Fibroblast of skin of back (primary cell): ENCODE results near the gene CD180.
"Not testable (repeated sequence)": the region's sequence is repeated elsewhere in the genome, so short reads cannot be mapped to it uniquely, and the experiment has no call there.

Source experiments
- DNase-seq: peaks from one replicate; pipeline ENCODE4 v3.0.0-alpha.2; 2013

Gene CD180

DNA sequence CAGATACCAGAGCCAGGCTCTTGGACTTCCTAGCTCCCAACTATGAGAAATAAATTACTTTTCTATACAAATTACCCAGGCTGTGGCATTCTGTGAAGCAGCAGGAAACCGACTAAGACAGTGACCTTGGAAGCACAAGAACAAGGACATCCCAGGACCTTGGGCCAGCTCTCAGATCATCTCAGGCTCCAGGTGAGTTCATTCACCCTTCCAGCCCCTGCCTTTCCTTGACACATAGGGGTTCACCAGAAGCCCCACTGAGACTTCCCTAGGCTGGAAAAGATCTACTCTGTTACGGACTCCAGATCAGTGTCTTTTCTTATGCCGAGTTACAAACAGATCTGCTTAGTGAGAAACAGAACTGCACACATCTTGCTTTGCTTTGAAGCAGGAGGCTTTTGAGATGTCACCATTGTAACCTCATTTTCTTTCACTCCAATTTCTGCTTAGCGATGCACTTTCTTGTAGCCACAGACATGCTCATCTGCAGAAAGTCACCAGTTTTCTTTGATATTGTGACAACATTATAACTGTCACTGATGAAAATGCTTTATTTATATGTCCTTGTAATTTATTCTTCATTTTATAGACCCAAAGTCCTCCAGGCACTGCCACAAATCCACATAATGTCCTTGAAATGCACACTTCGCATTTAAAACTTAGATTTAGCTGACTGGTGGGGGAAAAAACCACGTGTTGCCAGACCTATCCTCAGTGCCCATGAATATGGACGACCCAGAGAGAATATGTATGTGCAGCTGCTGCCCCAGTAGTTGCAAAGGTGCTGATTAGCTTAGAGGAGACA is 8.1 kb downstream of the CD180 start:
- DNase-seq: no peak

DNA sequence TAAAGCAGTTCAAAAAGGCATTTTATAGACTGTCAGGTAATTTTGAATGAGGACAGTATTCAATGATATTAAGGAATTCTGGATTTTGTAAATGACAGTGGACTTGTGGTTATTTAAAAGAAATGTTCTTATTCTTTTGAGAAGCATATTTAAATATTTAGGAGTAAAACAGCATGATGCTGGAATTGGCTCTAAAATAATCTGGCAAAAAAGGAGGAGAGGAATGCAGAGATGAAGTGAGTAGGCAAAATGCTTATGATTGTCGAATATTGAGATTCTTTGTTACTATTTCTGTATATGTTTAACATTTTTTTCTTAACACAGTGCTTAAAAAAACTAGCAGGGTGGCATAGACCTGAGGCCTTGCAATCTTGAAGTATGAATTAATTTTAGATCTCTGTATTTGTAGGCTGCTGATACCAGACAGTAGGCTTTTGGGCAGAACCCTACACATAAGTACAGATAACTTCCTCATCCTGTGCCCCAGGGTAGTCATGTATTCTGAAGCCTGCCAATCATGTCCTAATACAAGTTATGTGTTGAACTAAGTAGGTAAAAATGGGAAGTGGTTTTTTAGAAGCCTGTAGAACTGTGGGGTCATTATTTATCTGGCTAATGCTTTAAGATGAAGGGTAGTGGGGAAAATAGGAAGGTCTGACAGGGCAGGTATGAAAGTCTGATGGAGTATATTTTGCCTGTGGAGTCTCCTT is 9.4 kb downstream of the CD180 start:
- DNase-seq: no peak

DNA sequence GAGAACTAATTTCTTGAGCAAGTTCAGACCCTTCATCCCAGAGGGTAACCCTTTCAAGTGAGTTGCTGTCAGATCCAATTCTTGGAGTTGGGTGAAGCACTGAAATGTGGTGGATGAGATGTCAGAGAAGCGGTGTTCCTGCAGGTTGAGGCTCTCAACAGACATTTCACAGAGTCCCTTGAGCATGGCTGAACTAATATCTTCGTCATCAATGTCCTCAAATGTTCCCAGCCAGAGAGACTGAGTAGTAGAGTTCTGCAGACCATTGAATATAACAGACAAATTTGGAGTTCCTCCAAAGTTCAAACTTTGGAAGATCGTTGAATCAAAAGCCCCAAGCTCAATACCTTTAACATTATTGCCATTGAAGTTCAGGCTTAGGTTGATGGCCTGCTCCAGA is 12.7 kb downstream of the CD180 start:
- DNase-seq: no peak

DNA sequence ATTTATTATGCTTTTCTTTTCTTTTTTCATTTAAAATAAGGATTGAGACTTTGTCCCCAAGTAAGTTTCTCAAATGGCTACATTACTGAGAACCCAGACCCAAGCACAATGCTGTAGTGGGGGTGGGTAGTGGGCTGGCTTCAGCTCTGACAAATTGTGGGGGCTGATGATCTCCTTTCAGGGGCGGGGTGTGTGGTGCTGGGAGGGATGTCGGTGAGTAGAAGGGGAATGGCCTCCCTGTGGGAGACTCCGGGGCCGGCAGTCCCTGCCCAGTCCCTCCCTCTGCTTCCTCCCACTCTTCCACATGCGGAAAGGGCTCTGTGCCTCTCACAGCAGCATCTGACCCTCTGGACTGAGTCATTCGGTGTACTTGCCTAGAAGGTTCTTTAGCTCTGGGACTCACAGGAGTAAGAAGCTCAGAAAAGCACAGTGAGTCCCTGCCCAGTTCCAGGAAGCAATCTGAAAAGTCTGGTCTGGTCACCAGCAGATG is 14.3 kb downstream of the CD180 start:
- DNase-seq: peak; percentile 40

DNA sequence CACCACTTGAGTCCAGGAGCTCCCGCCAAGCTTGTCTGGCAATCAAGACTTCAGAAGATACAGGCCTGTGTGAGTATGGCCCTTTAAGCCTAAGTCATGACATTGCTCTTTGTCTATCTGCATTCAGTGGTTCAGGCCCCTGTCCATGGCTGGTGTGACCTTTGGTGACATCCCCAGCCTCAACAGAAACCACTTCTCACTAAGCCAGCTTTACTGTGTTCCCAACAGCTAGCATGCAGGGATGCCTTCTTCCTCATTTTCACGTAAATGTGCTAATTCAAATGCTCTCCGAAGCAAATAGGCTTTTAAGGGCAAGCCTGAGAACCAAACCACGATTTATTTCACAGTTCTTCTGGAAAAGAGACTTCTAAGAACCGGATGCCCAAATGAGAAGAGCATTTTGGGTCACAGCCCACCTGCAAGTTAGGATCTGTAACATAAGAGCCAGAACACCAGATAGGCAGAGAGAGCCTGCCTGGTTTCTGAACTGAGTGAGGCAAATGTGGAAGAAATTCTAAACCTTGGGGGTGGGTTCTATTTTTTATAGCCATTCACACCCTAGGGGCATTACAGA is 14.9 kb downstream of the CD180 start:
- no peak for DNase-seq

DNA sequence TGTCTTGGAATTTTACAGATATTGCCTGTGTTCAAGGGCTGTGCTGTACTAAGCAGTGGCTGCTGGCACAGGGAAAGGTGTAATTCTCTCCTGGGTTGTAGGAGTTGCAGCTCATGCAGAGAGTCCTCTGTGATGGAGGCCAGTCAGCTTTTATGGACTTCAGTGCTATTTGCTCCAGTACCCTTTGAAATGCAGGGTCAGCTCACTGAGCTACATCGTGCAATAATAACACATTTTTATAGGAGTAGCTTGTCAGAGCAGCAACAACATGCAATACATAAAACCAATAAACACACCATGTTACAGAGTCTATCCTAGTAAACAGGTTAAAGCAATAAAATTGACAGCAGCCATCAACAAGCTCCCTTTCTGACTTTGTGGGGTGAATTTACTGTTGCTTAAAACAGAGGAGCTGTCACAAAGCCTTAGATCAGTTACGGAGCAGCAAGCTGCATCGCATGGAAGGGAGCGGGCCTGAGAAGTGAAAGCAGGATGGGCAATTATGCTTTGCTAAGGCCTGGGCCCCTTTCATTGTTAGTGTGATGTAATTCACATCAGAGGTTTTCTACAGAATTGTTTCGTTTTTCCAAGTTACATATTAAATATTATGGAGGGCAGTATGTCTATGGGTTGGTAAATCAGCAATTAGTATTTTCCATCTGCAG is 16.8 kb downstream of the CD180 start:
- no peak for DNase-seq

DNA sequence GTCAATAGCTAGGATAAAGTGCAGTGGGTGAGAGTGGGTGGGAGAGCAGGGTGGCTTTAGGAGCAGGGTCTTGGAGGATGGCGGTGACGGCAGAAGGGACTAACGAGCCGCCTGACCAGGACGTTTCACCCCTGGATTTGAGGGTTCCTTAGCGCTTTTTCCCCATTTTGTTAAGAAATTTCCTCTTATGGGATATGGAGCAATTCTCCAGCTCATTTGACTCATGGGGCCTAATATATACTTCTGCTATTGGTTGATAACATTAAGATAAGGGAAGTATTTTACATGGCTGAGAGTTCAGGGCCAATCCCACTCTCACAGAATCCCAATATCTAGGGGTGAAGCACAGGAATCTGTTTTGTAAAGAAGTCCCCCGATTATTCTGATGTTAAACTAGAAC is 17.6 kb downstream of the CD180 start:
- DNase-seq: no peak

DNA sequence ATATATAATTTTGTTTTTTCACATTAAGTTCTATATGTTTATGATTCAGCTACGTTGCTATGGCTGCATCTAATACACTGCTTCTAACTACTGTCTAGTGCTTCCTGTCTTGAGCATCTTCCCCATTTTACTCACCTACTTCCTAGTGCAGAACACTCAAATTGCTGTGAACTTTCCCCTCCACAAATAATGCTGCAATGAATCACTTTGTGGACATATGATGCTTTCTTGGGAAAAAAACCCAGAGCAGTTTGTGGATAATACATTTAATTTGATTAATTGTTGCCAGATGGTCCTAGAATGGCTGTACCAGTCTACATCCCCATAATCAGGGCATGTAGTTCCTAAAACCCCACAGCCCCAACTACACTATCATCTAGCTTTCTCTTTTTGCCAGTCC is 18.5 kb downstream of the CD180 start:
- no peak for DNase-seq

DNA sequence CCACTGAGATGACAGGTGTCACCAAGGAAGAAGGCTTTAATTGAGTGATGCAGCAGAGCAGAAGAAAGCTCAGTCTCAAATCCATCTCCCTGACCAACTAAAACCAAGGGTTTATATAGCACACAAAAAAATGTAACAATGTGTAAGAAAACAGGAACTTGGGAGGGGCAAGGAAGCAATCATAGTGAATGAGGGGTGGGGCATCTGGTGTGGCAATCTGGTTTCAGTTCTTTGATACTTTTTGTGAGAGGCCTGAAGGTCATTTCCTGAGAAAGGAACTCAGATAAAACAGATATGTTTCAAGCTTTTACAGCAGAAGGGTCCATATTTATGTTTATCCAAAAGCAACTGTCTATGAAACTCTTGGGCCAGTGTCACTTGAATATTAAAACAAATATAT is 19.7 kb downstream of the CD180 start:
- no peak for DNase-seq

DNA sequence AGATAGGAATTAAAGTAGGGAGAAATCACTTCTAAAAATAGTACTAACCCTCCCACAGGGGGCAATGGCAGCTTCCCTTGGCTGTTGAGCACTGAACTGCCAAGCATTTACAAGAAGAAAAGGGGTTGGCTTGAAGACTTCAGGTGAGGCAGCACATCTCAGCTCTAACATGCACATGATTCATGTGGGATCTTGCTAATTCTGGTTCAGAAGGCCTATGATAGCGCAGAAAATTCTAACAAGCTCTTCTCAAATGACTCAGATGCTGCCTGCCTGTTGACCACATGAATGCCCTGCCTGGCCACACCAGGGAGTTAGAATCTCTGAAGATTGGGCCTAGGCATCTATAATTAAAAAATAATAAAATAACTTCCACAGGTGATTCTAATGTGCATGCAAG is 22.6 kb downstream of the CD180 start:
- DNase-seq: no peak

DNA sequence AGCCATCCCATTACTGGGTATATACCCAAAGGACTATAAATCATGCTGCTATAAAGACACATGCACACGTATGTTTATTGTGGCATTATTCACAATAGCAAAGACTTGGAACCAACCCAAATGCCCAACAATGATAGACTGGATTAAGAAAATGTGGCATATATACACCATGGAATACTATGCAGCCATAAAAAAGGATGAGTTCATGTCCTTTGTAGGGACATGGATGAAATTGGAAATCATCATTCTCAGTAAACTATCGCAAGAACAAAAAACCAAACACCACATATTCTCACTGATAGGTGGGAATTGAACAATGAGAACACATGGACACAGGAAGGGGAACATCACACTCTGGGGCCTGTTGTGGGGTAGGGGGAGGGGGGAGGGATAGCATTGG is 23.2 kb downstream of the CD180 start:
- not testable (repeated sequence) for DNase-seq

DNA sequence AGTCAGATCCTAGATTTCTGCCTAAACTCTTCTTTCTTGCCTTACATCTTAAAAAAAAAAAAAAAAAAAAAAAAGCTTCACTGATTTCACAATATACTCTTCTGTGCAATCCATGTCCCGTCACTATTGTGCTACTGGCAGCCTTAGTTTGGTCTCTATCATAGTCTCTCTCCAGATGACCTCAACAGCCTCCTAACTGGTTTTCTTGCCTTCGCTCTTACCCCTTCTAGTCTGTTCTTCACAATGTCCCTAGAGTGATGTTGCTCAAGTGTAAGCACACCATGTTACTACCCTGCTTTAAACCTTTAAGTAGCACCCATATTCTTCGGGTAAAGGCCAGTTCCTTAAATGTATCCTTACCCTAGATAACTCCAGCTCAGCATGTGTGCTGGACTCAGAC is 25.8 kb downstream of the CD180 start:
- no peak for DNase-seq

DNA sequence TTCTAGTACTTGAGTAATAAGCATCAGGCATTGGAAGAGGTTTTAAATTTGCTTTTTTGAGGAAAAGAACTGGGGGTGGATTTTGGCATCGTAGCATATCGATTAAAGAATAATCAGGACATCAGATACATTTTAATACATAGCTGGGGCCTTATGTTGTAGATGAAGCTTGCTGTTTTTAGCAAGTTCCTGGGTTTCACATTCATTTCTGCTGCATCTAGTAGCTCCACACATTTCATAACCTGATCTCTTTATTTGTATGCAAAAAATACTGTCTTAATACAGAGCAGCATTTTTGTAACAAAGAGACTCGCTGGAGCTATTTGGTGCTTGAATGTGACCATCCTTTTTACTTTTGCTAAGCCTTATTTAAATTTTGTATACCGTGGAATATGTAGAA is 28.5 kb downstream of the CD180 start:
- no peak for DNase-seq

DNA sequence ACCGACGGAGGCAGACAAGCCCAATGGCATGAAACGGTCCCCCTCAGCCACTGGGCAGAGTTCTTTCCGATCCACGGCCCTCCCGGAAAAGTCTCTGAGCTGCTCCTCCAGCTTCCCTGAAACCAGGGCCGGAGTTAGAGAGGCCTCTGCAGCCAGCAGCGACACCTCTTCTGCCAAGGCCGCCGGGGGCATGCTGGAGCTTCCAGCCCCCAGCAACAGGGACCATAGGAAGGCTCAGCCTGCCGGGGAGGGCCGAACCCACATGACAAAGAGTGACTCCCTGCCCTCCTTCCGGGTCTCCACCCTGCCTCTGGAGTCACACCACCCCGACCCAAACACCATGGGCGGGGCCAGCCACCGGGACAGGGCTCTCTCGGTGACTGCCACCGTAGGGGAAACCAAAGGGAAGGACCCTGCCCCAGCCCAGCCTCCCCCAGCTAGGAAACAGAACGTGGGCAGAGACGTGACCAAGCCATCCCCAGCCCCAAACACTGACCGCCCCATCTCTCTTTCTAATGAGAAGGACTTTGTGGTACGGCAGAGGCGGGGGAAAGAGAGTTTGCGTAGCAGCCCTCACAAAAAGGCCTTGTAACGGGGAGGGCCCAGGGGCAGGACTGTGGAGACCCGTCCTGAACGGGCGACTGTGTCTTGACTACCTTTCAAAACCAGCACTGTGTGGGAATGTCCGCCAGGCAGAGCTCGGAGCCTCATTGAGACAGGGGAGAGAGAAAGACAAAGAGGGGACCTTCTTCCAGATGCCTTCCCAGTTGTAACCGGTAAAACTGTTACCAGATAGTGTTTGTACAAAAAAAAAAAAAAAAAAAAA is 29.9 kb downstream of the CD180 start:
- no peak for DNase-seq

DNA sequence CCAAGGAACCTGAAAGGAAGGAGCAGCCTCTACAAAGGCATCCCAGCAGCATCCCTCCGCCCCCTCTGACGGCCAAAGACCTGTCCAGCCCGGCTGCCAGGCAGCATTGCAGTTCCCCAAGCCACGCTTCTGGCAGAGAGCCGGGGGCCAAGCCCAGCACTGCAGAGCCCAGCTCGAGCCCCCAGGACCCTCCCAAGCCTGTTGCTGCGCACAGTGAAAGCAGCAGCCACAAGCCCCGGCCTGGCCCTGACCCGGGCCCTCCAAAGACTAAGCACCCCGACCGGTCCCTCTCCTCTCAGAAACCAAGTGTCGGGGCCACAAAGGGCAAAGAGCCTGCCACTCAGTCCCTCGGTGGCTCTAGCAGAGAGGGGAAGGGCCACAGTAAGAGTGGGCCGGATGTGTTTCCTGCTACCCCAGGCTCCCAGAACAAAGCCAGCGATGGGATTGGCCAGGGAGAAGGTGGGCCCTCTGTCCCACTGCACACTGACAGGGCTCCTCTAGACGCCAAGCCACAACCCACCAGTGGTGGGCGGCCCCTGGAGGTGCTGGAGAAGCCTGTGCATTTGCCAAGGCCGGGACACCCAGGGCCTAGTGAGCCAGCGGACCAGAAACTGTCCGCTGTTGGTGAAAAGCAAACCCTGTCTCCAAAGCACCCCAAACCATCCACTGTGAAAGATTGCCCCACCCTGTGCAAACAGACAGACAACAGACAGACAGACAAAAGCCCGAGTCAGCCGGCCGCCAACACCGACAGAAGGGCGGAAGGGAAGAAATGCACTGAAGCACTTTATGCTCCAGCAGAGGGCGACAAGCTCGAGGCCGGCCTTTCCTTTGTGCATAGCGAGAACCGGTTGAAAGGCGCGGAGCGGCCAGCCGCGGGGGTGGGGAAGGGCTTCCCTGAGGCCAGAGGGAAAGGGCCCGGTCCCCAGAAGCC is 30.8 kb downstream of the CD180 start:
- peak; percentile 75 for DNase-seq

DNA sequence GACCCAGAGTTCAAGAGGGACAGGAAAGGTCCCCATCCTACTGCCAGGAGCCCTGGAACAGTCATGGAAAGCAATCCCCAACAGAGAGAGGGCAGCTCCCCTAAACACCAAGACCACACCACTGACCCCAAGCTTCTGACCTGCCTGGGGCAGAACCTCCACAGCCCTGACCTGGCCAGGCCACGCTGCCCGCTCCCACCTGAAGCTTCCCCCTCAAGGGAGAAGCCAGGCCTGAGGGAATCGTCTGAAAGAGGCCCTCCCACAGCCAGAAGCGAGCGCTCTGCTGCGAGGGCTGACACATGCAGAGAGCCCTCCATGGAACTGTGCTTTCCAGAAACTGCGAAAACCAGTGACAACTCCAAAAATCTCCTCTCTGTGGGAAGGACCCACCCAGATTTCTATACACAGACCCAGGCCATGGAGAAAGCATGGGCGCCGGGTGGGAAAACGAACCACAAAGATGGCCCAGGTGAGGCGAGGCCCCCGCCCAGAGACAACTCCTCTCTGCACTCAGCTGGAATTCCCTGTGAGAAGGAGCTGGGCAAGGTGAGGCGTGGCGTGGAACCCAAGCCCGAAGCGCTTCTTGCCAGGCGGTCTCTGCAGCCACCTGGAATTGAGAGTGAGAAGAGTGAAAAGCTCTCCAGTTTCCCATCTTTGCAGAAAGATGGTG is 31.6 kb downstream of the CD180 start:
- DNase-seq: no peak

DNA sequence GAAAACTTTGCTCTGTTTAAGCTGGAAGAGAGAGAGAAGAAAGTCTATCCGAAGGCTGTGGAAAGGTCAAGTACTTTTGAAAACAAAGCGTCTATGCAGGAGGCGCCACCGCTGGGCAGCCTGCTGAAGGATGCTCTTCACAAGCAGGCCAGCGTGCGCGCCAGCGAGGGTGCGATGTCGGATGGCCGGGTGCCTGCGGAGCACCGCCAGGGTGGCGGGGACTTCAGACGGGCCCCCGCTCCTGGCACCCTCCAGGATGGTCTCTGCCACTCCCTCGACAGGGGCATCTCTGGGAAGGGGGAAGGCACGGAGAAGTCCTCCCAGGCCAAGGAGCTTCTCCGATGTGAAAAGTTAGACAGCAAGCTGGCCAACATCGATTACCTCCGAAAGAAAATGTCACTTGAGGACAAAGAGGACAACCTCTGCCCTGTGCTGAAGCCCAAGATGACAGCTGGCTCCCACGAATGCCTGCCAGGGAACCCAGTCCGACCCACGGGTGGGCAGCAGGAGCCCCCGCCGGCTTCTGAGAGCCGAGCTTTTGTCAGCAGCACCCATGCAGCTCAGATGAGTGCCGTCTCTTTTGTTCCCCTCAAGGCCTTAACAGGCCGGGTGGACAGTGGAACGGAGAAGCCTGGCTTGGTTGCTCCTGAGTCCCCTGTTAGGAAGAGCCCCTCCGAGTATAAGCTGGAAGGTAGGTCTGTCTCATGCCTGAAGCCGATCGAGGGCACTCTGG is 32.6 kb downstream of the CD180 start:
- DNase-seq: no peak

DNA sequence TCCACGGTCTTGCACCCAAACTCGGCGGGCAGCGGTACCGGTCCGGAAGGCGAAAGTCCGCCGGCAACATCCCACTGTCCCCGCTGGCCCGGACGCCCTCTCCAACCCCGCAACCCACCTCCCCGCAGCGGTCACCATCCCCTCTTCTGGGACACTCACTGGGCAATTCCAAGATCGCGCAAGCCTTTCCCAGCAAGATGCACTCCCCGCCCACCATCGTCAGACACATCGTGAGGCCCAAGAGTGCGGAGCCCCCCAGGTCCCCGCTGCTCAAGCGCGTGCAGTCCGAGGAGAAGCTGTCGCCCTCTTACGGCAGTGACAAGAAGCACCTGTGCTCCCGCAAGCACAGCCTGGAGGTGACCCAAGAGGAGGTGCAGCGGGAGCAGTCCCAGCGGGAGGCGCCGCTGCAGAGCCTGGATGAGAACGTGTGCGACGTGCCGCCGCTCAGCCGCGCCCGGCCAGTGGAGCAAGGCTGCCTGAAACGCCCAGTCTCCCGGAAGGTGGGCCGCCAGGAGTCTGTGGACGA is 33.3 kb downstream of the CD180 start:
- DNase-seq: no peak

DNA sequence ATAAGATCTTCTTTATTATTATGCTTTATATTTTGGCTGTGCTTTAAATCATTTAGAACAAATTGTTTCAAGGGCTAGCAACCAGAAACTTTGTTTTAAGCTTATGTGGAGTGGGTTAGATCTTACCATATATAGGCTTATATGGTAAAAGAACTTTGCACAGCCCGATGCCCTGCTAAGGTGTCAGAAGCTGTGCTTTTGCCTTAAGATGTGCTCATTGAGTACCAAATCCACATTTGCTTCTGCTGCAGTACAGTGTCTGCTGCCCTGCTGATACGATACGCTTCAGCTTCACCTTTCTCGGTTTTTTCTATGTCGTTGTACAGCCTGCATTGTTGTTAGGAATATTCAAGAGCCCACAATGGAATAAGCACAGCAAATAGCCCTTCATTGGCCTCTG is 34.8 kb downstream of the CD180 start:
- DNase-seq: no peak

DNA sequence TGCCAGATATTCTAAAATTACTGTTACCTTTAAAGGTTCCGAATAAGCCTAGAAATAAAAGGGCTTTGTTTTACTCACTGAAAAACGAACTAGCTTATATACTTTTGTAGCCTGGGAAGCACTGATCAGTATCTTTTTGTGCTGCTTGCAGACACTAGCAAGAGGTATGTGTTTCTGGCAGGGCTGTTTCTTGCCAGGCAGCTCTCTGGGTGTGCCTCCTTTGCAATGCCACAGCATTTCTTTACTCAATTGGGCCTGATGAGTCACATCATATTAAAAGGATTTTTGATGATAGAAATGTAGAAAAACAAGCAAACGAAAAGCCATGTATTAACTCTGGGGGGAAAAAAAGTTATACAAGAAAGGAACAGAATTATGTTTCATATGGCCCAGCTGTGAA is 35.6 kb downstream of the CD180 start:
- peak; percentile 65 for DNase-seq
